WTC11 (cell line): ENCODE data around the gene ISCA2. TPM values are rescaled to one million over a fixed set of nuclear protein-coding genes. Genes with fewer than 3 reads are reported as not detected.

Experiments
- ATAC-seq: fragments of 200-7000 bp; cut with Tn5 transposase; 2 replicates; pipeline ENCODE4 v1.10.0; 2021; ENCODE audit warnings: mild to moderate bottlenecking, moderate library complexity
- CTCF ChIA-PET: fragments of 300-600 bp; sonication (Branson Sonifier 250); formaldehyde crosslinking; loops from one replicate; lab custom pipeline; 2021; ENCODE audit warnings: antibody characterized with exemption; lab: Charles Lee
- POLR2A ChIA-PET: fragments of 350-600 bp; sonication (Branson Sonifier 250); formaldehyde crosslinking; loops from one replicate; lab custom pipeline; 2021; ENCODE audit warnings: antibody characterized with exemption; lab: Charles Lee
- DNase-seq: peaks from one replicate; pipeline ENCODE4 v3.0.0; 2021; ENCODE audit warnings: low spot score
- H3K27ac Mint-ChIP-seq: 2 replicates; pipeline ENCODE4 v1.8.0; 2021; ENCODE audit warnings: mixed read lengths
- H3K27me3 Mint-ChIP-seq: 2 replicates; pipeline ENCODE4 v1.8.0; 2021; ENCODE audit warnings: low read depth, mild to moderate bottlenecking, moderate library complexity, mixed read lengths
- H3K36me3 Mint-ChIP-seq: 2 replicates; pipeline ENCODE4 v1.8.0; 2021; ENCODE audit warnings: mixed read lengths
- H3K4me1 Mint-ChIP-seq: 2 replicates; pipeline ENCODE4 v1.8.0; 2022; ENCODE audit warnings: mixed read lengths
- H3K4me3 Mint-ChIP-seq: 2 replicates; pipeline ENCODE4 v1.8.0; 2021; ENCODE audit warnings: mild to moderate bottlenecking, moderate library complexity, mixed read lengths
- H3K9me3 Mint-ChIP-seq: 2 replicates; pipeline ENCODE4 v1.8.0; 2021; ENCODE audit warnings: mixed read lengths
- ELF4 ChIP-seq: sonication (generic); formaldehyde crosslinking; IDR thresholded peaks from 2 replicates; pipeline ENCODE4 v1.8.1; 2022; ENCODE audit warnings: low read depth, mild to moderate bottlenecking, moderate library complexity, missing genetic modification reagents
- JAZF1 ChIP-seq: fragments of 250-450 bp; sonication (Bioruptor Pico); IDR thresholded peaks from 2 replicates; pipeline ENCODE4 v1.9.0; 2021; ENCODE audit warnings: moderate library complexity, mild to moderate bottlenecking, inconsistent platforms
- JUN ChIP-seq: sonication (generic); formaldehyde crosslinking; IDR thresholded peaks from 2 replicates; pipeline ENCODE4 v1.8.0; 2023; ENCODE audit warnings: mild to moderate bottlenecking, missing genetic modification reagents
- KAT7 ChIP-seq: sonication (generic); formaldehyde crosslinking; IDR thresholded peaks from 2 replicates; pipeline ENCODE4 v1.8.1; 2023; ENCODE audit warnings: missing genetic modification reagents, mild to moderate bottlenecking, borderline replicate concordance
- MYBL2 ChIP-seq: sonication (generic); formaldehyde crosslinking; IDR thresholded peaks from 2 replicates; pipeline ENCODE4 v1.8.1; 2023; ENCODE audit warnings: mild to moderate bottlenecking, moderate library complexity, missing genetic modification reagents
- NR3C1 ChIP-seq: sonication (generic); formaldehyde crosslinking; conservative IDR thresholded peaks from 2 replicates; pipeline ENCODE4 v1.8.1; 2023; ENCODE audit warnings: low read depth, mild to moderate bottlenecking, missing genetic modification reagents
- PRRX2 ChIP-seq: fragments of 250-450 bp; sonication (Bioruptor Pico); IDR thresholded peaks from 2 replicates; pipeline ENCODE4 v1.8.0; 2021; ENCODE audit warnings: mild to moderate bottlenecking
- SMAD3 ChIP-seq: sonication (generic); formaldehyde crosslinking; IDR thresholded peaks from 2 replicates; pipeline ENCODE4 v1.8.0; 2022; ENCODE audit warnings: missing genetic modification reagents, mild to moderate bottlenecking, borderline replicate concordance
- SOX15 ChIP-seq: fragments of 250-450 bp; sonication (Bioruptor Pico); IDR thresholded peaks from 2 replicates; pipeline ENCODE4 v1.9.0; 2021; ENCODE audit warnings: mild to moderate bottlenecking
- total RNA-seq: library from RNA; stranded (reverse); gene quantifications from 3 replicates; pipeline ENCODE4 v1.2.3, GENCODE V29; 2021
- TF ChIP-seq, protein P1 (sequence below): fragments of 200-600 bp; IDR thresholded peaks from 2 replicates; pipeline ENCODE4 v1.8.0; 2022; ENCODE audit warnings: antibody characterized with exemption
- TF ChIP-seq, protein P2 (sequence below): sonication (generic); formaldehyde crosslinking; IDR thresholded peaks from 2 replicates; pipeline ENCODE4 v1.8.1; 2023; ENCODE audit warnings: mild to moderate bottlenecking, missing genetic modification reagents, moderate library complexity
- TF ChIP-seq, protein P3 (sequence below): sonication (generic); formaldehyde crosslinking; IDR thresholded peaks from 2 replicates; pipeline ENCODE4 v1.8.1; 2022; ENCODE audit warnings: mild to moderate bottlenecking, missing genetic modification reagents, moderate library complexity, borderline replicate concordance
- TF ChIP-seq, protein P4 (sequence below): fragments of 250-450 bp; sonication (Bioruptor Pico); IDR thresholded peaks from 2 replicates; pipeline ENCODE4 v1.9.0; 2021; ENCODE audit warnings: mild to moderate bottlenecking
- TF ChIP-seq, protein P5 (sequence below): sonication (generic); formaldehyde crosslinking; IDR thresholded peaks from 2 replicates; pipeline ENCODE4 v1.8.0; 2022; ENCODE audit warnings: missing genetic modification reagents

Gene ISCA2
- total RNA-seq, 1 experiment from 2014 or later: 50.1 TPM

DNA sequence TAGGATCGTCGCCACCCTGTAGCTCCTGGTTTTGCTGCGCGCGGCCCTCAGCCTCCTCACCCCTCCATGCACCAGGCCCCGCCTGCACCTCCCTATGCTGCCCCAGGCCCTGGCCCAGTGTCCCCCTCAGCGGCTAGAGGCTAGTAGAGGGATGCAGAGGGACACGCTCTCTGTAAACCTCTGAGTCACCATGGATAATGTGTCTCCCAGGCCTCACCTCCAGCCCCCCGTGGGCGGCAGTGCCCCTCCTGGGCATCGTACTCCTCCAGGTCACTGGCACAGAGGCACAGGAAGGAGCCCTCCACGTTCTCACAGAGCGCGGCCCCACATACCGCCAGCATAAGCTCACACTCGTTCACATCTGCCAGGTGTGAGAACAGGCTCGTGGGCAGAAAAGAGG lies 12.3 kb downstream of the ISCA2 start (continued):
- no peak for TF ChIP-seq SMAD3 (CRISPR knock-in tag)
- TF ChIP-seq, protein P1, sequence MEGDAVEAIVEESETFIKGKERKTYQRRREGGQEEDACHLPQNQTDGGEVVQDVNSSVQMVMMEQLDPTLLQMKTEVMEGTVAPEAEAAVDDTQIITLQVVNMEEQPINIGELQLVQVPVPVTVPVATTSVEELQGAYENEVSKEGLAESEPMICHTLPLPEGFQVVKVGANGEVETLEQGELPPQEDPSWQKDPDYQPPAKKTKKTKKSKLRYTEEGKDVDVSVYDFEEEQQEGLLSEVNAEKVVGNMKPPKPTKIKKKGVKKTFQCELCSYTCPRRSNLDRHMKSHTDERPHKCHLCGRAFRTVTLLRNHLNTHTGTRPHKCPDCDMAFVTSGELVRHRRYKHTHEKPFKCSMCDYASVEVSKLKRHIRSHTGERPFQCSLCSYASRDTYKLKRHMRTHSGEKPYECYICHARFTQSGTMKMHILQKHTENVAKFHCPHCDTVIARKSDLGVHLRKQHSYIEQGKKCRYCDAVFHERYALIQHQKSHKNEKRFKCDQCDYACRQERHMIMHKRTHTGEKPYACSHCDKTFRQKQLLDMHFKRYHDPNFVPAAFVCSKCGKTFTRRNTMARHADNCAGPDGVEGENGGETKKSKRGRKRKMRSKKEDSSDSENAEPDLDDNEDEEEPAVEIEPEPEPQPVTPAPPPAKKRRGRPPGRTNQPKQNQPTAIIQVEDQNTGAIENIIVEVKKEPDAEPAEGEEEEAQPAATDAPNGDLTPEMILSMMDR: no peak
- TF ChIP-seq NR3C1 (CRISPR knock-in tag): no peak
- no peak for TF ChIP-seq SOX15 (CRISPR knock-in tag)
- TF ChIP-seq JAZF1: no peak
- no peak for TF ChIP-seq PRRX2 (CRISPR knock-in tag)
- no peak for TF ChIP-seq JUN (CRISPR knock-in tag)

DNA sequence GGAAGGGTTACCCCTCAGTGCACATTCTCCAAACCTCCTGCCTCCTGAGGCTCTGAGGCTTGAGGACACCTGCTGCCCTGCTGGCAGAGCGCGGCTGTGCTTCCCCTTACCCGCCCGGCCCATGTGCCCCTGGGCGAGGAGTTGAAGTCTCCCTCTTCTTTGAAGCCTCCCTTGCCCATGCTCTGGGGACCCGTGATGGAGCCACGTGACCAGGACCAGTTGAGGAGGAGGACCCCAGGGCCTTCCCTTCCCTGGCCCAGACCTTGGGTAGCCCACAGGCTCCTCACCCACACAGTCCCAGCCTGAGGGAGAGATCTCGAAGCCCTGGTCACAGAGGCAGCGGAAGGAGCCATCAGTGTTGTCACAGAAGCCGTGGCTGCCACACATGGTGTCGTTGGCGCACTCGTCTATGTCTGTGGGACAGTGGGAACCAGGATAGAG lies 12.9 kb downstream of the ISCA2 start:
- DNase-seq (no peak), ATAC-seq (no peak)
- ChIA-PET CTCF (interaction anchor here (0.9 to 1.8 kb wide), 2 partner anchors 21 to 67 kb away, joined by 3 to 11 read pairs; no protein-coding TSS in a partner anchor), POLR2A (no interaction called here)
- TF ChIP-seq, protein P2, sequence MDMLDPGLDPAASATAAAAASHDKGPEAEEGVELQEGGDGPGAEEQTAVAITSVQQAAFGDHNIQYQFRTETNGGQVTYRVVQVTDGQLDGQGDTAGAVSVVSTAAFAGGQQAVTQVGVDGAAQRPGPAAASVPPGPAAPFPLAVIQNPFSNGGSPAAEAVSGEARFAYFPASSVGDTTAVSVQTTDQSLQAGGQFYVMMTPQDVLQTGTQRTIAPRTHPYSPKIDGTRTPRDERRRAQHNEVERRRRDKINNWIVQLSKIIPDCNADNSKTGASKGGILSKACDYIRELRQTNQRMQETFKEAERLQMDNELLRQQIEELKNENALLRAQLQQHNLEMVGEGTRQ (CRISPR knock-in tag): no peak
- TF ChIP-seq MYBL2 (no peak), ELF4 (CRISPR knock-in tag) (no peak), KAT7 (CRISPR knock-in tag) (no peak), PRRX2 (CRISPR knock-in tag) (no peak)
- TF ChIP-seq, protein P1: no peak
- TF ChIP-seq, protein P3, sequence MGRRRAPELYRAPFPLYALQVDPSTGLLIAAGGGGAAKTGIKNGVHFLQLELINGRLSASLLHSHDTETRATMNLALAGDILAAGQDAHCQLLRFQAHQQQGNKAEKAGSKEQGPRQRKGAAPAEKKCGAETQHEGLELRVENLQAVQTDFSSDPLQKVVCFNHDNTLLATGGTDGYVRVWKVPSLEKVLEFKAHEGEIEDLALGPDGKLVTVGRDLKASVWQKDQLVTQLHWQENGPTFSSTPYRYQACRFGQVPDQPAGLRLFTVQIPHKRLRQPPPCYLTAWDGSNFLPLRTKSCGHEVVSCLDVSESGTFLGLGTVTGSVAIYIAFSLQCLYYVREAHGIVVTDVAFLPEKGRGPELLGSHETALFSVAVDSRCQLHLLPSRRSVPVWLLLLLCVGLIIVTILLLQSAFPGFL: no peak
- TF ChIP-seq, protein P4, sequence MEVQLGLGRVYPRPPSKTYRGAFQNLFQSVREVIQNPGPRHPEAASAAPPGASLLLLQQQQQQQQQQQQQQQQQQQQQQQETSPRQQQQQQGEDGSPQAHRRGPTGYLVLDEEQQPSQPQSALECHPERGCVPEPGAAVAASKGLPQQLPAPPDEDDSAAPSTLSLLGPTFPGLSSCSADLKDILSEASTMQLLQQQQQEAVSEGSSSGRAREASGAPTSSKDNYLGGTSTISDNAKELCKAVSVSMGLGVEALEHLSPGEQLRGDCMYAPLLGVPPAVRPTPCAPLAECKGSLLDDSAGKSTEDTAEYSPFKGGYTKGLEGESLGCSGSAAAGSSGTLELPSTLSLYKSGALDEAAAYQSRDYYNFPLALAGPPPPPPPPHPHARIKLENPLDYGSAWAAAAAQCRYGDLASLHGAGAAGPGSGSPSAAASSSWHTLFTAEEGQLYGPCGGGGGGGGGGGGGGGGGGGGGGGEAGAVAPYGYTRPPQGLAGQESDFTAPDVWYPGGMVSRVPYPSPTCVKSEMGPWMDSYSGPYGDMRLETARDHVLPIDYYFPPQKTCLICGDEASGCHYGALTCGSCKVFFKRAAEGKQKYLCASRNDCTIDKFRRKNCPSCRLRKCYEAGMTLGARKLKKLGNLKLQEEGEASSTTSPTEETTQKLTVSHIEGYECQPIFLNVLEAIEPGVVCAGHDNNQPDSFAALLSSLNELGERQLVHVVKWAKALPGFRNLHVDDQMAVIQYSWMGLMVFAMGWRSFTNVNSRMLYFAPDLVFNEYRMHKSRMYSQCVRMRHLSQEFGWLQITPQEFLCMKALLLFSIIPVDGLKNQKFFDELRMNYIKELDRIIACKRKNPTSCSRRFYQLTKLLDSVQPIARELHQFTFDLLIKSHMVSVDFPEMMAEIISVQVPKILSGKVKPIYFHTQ (CRISPR knock-in tag): no peak
- H3K36me3 Mint-ChIP-seq: no peaks in the 10 kb centered on the region
- no peaks in the 10 kb centered on the region for H3K9me3 Mint-ChIP-seq
- no peak overlapping the region for H3K27ac Mint-ChIP-seq
- no peak overlapping the region for H3K4me3 Mint-ChIP-seq
- H3K27me3 Mint-ChIP-seq: peaks cover 8% of the 10 kb centered on the region
- H3K4me1 Mint-ChIP-seq: peaks cover 35% of the 10 kb centered on the region

DNA sequence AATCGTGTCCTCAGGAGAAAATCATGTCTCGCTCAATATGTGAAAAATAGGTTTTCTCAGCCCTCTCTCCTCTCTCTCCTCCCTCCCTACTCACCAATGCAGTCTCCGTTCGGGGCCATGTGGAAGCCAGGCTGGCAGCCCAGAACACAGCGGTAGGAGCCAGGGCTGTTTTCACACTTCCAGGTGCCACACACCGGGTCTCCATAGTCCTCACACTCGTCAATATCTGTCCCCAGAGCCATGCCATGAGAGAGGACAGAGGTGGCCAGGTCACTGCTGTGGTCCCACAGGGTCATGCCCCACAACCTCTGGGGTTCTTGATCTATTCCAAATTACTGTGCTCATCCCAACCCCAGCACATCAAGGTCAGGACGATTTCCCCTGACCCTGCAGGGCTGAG lies 13.5 kb downstream of the ISCA2 start:
- ChIA-PET POLR2A (interaction anchor here (0.6 kb wide), 1 partner anchor 116 kb away, joined by 4 read pairs; no protein-coding TSS in a partner anchor), CTCF (interaction anchor here (0.6 to 3.1 kb wide), 10 partner anchors 9 to 216 kb away, joined by 3 to 37 read pairs (median 8); partner anchors contain the start of gene LTBP2)
- peaks cover 28% of the 10 kb centered on the region for H3K4me1 Mint-ChIP-seq
- TF ChIP-seq, protein P3: no peak
- TF ChIP-seq, protein P5, sequence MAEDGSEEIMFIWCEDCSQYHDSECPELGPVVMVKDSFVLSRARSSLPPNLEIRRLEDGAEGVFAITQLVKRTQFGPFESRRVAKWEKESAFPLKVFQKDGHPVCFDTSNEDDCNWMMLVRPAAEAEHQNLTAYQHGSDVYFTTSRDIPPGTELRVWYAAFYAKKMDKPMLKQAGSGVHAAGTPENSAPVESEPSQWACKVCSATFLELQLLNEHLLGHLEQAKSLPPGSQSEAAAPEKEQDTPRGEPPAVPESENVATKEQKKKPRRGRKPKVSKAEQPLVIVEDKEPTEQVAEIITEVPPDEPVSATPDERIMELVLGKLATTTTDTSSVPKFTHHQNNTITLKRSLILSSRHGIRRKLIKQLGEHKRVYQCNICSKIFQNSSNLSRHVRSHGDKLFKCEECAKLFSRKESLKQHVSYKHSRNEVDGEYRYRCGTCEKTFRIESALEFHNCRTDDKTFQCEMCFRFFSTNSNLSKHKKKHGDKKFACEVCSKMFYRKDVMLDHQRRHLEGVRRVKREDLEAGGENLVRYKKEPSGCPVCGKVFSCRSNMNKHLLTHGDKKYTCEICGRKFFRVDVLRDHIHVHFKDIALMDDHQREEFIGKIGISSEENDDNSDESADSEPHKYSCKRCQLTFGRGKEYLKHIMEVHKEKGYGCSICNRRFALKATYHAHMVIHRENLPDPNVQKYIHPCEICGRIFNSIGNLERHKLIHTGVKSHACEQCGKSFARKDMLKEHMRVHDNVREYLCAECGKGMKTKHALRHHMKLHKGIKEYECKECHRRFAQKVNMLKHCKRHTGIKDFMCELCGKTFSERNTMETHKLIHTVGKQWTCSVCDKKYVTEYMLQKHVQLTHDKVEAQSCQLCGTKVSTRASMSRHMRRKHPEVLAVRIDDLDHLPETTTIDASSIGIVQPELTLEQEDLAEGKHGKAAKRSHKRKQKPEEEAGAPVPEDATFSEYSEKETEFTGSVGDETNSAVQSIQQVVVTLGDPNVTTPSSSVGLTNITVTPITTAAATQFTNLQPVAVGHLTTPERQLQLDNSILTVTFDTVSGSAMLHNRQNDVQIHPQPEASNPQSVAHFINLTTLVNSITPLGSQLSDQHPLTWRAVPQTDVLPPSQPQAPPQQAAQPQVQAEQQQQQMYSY: no peak
- TF ChIP-seq, protein P4 (CRISPR knock-in tag): no peak

More for the DNA sequence above, 13.5 kb downstream of the ISCA2 start:
- Mint-ChIP-seq H3K36me3 (no peaks in the 10 kb centered on the region), H3K27ac (peak overlapping the region; percentile 22; the same call in 1 of the 2 replicates), H3K27me3 (peaks cover 8% of the 10 kb centered on the region), H3K9me3 (no peaks in the 10 kb centered on the region), H3K4me3 (no peak overlapping the region)
- DNase-seq (no peak), ATAC-seq (no peak)
